Stimulated activated CD8-positive, alpha-beta memory T cell treated with anti-CD3 and anti-CD28 coated beads, Interleukin-7, amount 100 ng/mL, for 24 hours (primary cell): ENCODE results near the gene SPR.

Source experiments
- DNase-seq: peaks from one replicate; pipeline ENCODE4 v3.0.0-alpha.2; 2020; ENCODE audit warnings: low read depth

SPR gene

DNA sequence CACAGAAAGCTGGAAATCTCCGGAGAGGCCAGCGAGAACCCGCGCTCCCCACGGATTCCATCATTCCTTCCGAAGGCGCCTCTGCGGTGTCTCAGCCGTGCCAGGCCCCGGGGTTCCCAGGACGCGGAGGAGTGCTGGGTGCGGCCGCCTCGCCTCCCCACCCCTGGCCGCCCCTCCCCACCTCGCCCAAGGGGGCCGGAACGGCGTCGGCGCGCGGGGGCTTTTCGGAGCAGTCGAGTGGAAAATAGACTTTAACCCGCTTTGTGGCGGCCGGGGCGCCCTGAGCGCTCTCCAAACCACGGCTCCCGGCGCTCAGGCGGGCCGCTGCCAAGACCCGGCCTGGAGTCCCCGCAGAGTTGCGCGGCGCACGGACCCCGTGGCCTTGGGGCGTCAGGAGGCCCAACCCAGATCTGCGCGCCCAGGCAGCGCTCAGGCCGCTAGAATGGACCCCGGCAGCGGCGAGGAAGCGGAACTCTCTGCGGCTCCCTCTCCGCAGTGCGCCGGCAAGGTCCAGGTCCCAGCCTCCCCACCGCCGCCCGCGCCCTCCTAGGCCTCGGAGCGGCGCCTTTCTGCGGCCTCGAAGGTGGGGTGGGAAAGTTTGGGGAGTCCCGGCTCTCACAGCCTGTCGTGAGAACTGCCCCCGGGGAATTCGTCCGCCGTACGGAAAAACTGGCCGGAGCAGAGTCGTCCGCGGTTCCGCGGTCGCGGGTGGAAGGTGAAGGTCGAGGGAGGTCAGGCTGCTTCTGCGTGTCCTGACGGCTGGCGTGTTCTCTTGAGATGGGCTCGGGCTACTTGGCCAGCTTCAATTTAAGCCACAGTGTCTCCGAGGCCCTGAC lies 28.9 kb downstream of the SPR start:
- DNase-seq: no peak

- DNase-seq: no peak
Measured at GRCh38 chr2:72916743-72917137, 29.5 kb downstream of the SPR start.

DNA sequence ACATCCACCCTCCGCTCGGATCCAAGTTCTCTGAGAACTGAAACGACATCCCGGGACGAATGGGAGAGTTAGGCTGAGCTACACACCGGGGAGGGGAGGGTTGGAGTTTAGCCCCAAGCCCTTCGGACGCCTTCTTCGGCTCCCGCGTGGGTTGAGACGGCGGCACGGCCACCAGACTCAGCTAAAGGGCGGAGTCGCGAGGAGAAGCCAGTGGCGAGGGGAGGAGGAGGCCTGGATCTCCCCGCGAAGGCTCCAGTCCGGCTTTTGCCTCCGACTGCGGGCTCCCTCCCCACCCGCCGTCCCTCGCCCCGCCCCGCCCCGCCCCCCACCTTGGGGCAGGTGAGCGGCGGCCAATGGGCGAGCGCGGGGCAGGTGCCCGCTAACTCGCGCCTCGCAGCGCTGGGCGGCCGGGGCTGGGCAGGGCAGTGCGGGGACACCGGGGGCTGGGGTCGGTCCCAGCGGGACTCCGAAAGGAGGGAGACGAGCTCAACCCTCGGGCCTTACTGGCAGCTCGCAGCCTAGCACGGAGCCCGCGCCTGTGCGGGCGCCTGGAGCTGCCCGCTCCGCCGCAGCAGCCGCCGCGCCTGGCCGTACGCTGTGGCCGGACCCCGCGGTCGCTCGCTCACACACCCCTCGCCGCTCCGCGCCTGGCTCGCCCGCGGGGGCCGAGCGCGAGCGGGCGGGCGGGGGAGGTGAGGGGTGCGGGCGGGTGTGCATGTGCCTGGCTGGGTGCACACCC lies 30.1 kb downstream of the SPR start, which contains the start of gene EMX1:
EMX1 (plus strand) TSS at position 382 of the 739 bp plus-strand sequence; CDS start at position 716, 334 bp downstream.
- DNase-seq: no peak

- no peak for DNase-seq
Measured at GRCh38 chr2:72917877-72918553, 30.8 kb downstream of the SPR start.

GRCh38 chr2:72919414-72920317 lies 32.5 kb downstream of the SPR start:
- no peak for DNase-seq

DNA sequence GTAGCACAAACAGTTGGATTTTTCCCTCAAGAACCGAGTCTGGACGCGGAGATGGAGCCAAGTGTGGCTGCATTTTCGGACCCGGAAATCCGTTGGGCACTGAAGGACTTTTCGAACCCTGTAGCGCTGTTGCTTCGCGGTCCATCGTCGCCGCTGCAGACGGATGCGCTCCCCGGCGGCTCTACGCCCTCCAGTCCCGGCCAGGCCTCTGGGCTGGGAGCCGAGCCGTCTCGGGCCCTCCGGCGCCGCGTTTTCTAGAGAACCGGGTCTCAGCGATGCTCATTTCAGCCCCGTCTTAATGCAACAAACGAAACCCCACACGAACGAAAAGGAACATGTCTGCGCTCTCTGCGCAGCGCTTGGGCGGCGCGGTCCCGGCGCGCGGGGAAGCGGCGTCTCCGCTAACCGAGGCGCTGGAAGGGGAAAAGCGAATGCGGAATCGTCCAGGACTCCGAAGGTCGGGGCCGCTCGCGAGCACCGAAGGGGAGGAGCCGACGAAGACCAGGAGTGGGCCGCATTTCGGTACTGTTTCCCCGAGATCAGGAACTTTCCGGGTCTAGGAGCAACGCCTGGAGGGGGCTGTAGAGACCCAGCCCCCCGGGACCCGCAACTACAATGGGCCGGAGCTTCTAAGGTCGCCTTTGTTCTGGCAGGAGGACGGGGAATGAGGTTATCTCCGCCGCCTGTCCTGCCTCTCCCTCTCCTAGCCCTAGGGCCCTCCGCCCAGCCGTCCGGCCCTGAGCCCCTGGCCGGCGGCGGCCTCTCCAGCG lies 33.3 kb downstream of the SPR start:
- no peak for DNase-seq

GRCh38 chr2:72921088-72921851 lies 34.1 kb downstream of the SPR start:
- DNase-seq: no peak

GRCh38 chr2:72921853-72922252 lies 34.6 kb downstream of the SPR start:
- DNase-seq: no peak

GRCh38 chr2:72923833-72924352 lies 36.7 kb downstream of the SPR start:
- no peak for DNase-seq

- DNase-seq: no peak
Measured at GRCh38 chr2:72924353-72925240, 37.4 kb downstream of the SPR start.

GRCh38 chr2:72925328-72925943 lies 38.2 kb downstream of the SPR start:
- no peak for DNase-seq

DNA sequence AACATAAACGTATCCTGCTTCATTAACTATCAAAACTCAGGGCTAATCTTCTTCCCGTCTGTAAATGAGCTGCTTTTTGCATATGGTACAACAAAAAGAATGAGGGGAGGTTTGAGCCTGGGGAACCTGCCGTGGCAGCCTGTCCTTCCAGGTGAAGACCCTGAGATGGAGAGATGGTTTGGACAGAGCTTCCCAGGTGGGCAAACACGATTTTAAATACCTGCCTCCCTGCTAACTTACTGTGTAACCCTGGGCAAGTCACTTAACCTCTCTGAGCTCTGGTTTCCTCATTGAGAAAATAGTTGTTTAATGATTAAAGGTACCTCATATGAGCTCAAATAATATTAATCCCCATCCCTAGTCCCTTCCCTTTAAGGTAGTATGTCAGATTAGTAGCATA lies 39.2 kb downstream of the SPR start:
- no peak for DNase-seq

- no peak for DNase-seq
Measured at GRCh38 chr2:72926811-72927465, 39.7 kb downstream of the SPR start.

GRCh38 chr2:72927619-72928550 lies 40.7 kb downstream of the SPR start:
- DNase-seq: no peak

- no peak for DNase-seq
Measured at GRCh38 chr2:72929010-72929409, 41.8 kb downstream of the SPR start.

DNA sequence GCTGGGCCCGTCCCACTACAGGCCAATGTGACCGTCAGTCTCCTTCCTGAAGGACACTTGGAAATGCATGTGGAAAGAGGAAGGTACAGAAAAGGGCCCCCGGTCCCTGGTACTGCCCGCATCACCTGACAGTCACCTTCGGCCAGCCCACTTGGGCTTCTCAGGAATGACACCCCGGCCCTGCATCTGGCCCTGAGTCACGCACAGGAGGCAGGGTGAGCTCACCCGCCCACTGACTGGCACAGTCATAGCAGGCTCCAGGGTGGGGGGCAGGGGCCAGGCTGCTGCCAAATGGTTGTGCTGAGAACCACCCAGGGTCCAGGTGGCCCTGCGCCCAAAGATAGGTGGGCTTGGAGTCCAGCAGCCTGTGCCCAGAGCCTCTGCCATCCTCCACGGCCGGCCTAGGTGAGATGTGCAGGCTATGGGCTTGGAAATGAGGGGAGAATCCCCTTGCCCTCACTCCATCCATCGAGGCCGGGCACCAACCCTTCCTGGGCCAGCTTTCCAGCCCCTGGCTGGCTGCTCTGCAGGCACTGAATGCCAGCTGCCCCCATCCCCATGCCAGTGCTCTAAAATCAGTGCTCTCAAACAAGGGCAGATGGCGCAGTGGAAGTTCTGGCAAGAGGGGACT lies 44.2 kb downstream of the SPR start:
- no peak for DNase-seq
